Left renal cortex interstitium (tissue), 4 donors: ENCODE results near the gene AMACR. TPM values are rescaled to one million over a fixed set of nuclear protein-coding genes. Genes with fewer than 3 reads are reported as not detected.
A peak's percentile ranks its signal among the peaks of the same experiment; 100 is the strongest.

Experiments
- DNase-seq, 4 donors: peaks; one replicate each; pipeline ENCODE4 v3.0.0-alpha.2; 2013; ENCODE audit warnings: low read depth in 4 of 4, low spot score in 2 of 4, missing footprints in 1 of 4
- polyA plus RNA-seq, 4 donors: library from polyadenylated mRNA; unstranded; fragments of 120-200 nt; gene quantifications; one replicate each; pipeline ENCODE4 v1.2.1, GENCODE V29; 2013; ENCODE audit not compliant: insufficient read length in 4 of 4

AMACR gene
- polyA plus RNA-seq = 10 to 100 TPM; 82.4 to 84.2 (median 83.2) TPM

DNA sequence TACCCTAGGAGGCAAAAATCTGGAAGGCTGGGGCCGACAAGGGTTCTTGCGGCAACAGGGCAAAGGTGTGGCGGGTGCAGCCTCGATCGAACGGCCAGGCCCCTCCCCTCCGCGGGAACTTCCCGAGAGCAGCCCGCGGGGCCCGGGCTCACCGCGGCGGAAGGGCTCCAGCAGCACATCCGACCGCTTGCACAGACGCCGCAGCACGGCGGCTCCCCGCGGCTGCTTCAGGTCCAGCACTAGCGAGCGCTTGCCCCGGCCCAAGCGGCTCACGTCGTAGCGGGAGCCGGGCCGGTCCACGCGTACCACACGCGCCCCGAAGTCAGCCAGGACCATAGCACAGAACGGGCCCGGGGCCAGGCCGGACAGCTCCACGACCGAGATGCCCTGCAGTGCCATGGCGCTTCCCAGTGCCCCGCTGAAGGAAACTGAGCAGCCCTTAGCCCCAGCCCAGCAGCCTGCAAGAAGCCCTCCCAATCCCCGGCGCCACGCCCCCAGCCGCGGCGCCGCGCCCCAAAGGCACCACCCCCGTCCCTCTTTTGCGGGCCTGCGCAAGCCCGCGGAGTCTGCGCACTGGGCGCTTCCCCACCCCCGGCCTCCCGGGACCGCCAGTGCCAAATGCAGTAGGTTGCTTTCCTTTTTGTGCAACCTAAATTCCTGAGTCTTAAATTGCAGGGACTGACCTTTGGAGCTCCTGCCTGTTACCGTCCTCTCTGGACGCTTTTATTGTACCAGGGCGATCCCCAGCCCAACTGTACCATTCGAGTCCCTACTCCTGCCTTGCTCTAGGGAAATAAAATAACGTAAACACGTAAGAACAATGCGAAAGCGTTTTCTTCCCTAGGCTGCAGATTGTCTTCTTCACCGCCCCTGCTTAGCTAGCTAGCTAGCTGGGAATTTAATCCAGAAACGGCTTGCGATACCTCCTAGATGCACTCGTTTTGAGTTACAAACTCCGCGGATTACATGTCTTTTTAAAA lies at the start of gene AMACR:
Gene AMACR, minus strand, starts transcription at position 430 of the 980 bp plus-strand sequence. Its CDS starts 31 bp downstream, at position 399.
- peak; percentile 90 to 93 (median 92) for DNase-seq

DNA sequence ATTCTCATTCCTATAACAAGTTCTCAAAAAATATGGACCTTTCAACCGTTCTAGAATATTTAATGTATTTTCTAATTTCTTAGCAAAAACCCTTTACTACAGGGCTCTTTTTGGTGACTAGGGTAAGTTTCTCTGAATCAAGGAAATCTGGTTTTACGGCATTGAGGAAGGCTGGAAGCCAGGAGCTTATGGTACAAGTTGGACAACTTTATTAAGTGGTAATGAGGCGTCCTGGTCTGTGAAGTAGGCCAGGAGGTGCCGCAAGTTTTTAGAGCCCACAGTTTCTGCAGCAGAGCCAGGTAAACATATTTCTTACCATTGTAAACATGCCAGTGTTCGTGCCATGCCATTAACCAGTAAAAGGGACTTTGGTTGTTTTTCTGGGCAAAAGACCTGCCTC lies 49.7 kb upstream of the AMACR start:
- DNase-seq = no peak

DNA sequence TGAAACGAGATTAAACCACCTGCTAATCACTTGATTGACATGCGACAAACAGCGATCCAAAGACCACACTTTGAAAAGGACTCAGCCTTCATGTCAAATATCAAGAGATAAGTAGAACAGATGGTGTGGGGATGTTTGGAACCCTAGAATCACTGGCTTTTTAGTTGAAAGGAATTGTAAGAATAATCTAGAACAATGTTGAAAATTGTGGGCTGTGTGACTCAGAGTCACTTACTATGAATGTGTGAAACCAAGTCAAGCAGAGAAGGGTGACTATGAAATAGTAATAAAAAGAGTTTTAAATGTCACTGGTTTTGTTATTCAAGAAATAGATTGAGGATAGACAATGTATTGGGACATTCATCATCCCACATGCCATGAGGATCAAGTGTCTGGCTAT lies 49.3 kb upstream of the AMACR start:
- no peak for DNase-seq

DNA sequence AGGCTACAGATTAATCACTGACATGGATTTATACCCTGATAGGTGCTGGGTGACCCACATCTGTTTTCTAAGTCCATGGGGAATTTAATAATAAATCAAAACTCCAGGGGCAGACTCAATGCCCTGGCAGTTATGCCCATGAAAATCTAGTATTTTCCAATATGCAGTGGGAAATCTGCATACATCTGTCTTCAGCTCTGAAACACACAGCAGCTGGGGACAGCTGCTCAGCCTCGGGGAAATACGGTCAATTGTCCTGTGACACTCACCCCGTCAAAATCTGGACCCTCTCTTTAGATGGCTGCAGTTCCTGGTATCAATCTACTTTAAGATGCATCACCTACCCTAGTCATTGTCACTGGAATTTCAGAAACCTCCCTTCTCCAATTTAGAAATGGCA lies 47.8 kb upstream of the AMACR start:
- DNase-seq = no peak

DNA sequence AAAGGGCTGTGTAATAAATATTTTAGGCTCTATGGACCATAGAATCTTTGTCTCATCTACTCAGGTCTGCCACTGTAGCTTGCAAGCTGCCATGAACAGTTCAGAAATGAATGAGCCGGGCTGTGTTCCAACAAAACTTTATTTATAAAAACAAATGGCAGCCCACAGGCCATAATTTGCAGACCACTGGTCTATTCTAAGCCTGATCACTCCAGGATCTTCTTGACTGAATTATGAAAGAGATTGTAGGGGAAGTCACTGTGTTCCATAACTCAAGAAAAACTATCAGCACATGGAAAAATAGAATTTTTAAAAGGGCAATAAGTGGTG lies 46.5 kb upstream of the AMACR start:
- DNase-seq = no peak

DNA sequence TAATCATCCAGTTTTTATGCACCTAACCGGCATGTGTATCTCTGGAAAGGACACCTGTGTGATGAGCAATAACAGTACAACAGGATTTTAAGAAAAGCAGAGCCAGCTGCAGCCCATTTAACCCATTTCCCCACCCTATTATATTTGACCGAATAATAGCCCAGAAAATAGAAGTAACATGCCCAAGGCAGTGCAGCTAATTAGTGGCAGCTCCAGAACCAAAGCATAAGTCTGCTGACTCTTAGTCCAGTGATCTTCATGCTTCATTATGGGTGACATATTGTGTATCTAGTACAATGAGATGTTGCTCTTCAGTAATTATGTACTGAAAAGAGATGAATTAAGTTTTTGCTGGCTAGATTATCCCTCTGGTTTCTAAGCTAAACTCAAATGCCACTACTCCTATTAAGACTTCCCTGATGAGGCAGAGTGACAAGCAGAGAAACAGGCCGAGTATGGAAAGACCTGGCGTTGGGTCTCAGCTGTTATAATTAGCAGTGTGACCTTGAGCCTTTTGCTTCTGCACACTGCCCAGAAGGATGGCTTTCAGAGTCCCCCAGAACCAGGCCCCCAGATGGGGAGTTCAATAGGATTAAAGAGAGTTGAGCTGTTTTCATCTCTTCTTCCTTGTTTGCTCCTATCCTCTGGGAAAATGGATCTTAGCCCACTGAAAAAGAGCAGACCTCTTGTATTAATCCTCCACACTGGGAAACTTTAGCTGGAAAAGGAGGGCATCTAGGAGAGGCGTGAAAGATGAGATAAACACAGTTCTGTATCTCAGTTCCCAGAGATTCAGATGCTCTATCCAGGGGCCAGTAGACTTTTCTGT lies 45.9 kb upstream of the AMACR start:
- DNase-seq = no peak

DNA sequence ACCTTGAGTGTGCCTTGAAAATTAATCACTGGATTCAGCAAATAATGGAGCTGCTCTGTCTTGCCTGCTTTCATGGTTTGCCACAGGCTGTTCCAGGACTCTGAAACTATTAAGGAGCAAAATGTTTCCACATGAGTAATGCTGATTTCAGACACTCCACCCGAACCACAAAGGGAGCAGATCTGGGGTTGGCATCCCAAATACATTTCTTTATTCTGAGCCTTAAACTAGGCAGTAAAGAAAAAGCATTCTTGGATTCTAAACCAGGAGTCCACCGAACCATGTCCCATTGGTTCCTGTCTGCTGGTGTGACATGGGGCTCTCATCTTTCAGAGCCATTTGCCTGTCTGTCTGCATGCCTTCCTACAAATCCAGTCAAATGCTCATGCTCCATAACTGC lies 45.3 kb upstream of the AMACR start:
- DNase-seq = no peak

DNA sequence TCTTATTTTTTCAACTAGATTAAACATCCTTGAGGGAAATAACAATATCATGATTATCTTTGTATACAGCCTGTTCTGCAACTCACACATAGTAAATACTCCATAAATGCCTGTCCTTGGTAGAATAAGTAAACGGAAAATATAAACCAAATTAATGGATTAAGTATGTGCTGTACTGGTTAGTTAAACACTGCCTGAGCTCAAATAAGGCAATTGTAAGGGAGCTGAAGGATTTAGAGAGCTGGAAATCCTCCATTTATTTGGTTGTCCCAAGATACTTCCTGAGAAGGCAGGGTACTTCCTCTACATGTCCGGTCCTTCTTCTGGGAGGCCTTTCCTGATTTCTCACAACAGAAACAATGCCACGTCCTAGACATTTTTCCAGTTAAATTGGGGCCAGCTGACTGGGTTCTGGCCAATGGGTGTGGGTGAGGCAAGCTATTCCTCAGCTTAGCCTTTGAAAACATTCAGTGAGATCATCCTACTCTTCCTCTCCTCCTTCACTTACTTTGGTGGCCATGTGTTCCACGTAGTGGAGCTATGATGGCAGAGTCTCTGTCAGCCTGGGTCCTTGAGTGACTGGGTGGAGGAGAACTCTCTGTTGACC lies 43.6 kb upstream of the AMACR start:
- DNase-seq = no peak

DNA sequence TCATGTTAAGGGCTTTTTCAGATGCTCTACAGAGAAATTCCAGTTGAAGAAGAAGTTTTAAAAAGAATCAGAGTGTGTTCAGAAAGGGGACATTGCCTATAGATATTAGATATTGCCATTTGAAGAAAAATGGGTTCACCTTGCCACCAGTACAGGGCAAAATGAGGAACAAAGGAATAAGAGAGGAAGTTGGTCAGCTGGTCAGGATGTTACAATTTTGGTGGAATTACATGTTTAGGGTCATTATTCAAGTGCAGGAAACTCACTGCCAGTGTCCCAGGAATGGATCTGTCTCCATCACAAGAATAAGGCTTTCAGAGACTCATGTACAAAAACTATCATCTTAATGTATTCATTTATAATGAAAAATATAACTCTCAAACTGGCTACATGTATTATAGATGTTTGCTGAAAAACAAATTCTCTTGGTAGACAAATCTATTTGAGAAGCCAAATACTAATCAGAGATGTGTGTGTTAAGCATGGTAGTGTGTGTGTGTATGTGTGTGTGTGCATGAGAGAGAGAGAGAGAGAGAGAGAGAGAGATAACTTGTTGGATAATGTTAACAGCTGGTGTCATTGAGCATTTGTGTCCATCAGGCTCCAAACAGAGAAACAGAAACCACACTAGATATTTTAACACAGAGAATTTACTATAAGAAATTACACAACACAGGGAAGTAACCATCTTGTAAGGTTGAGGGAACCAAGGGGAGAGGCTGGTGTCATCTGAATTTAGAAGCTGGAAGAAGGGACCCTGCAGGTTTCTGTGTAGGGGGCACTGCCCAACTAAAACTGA lies 40.1 kb upstream of the AMACR start:
- no peak for DNase-seq

DNA sequence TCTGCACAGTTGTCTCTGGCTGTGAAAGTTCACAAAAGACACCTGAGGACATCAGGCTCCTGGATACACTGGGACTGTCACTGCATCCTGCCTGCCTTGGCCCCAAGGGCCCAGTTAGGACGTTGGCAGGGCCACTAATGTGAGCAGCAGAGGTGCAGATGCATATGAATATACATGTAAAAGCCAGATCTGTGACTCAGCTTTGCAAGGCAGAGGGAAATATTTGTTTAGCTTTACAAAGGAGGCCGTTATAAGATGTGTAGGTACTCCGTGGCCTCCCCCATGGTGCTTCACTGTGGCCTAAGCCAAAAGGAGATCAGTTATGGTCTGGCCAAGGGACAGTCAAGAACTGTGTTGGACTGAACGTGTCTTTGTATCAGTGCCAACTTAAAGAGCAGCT lies 39.3 kb upstream of the AMACR start:
- no peak for DNase-seq

DNA sequence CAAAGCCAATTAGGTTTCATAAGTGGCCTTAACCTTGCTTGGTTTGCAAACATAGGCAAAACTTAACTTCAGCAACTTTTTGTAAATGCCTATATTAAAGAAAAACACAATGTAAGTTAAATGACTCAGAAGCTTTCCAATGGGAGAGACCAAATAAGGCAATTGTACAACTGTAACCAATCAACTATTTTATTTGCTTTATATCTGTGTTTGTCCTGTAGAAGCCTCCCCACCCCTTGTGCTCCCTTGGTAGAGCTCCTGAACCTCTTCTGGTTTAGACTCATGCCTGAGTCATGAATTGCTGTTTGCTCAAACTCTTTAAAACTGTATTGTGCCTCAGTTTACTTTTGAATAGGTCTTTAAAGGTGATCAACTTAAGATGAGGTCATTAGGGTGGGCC lies 38.1 kb upstream of the AMACR start:
- DNase-seq = no peak

DNA sequence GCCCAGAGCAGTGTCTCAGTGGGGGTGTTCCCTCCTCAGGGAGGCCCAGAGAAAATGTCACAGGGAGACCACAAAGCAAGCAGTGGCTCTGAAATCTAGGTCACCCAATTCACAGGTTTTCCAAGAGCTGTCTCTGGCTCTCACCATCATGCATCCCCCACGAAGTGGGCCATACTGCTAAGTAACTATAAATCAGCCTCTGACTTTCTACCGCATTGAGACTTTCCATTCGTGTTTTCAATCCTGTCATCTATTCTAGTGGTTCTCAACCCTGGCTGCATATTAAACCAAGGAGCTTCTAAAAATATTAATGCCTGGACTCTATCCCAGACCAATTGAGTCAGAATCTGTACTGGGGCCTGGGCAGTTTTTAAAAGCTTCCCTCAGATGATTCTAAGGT lies 37.2 kb upstream of the AMACR start:
- no peak for DNase-seq

DNA sequence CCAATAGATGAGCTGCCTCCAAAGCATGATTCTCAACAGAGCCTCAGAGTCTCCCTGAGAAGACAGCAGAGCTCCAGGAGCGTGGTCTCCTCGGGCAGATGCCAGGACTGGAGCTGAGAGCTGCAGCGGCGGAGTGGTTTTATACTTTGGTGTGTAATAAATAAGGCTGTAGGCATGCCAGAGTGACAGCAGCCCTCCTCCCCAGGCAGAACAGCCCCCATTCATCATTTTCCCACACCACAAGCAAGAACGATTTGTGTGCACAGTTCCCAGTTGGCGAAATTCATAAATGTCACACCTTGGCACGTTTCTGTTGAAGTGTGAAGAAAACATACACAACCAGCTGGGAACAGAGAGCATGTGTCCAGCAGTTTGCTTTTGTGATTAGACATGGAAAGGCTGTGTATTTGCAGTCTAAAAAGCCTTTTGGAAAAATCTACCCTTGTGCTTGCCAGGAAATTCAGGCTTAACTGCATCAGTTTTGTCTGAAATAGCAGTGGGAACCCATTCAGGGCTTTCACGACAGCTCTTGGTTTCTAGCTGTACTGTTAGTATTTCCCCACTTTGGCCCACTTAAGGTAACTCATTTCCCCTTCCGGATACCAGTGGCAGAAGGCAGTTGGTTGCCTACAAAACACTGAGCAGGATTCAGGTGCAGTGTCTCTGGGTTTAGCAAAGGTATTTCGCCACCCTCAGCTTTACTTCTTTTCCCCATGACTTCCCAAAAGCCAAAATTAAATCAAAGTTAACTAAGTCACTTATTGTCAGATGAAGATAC lies 35.4 kb upstream of the AMACR start, which contains the start of gene C1QTNF3:
Gene C1QTNF3, minus strand, starts transcription at position 115 of the 778 bp plus-strand sequence. Its CDS starts 88 bp downstream, at position 27.
- DNase-seq = peak in 3 of 4 donors; percentile 38 to 53 (median 44)

DNA sequence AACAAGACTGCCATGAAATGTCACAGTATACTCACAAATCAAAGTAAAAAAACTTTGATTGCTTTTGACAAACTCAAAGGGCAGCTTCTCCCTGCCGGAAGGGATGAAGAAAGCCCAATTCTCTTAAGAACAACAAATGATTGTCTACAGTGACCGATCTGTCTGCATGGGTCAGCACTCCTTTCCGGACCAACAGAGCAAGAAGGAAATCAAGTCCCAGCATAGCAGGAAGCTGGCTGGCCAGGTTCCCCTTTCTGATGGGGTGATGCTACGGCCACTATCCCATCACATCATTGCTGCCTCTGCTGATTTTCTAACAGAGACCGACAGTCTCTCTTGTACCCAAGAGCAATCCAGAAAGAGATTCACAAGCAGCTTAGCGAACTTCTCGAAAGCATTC lies 34.5 kb upstream of the AMACR start:
- DNase-seq = peak in 3 of 4 donors; percentile 34 to 47 (median 37)

DNA sequence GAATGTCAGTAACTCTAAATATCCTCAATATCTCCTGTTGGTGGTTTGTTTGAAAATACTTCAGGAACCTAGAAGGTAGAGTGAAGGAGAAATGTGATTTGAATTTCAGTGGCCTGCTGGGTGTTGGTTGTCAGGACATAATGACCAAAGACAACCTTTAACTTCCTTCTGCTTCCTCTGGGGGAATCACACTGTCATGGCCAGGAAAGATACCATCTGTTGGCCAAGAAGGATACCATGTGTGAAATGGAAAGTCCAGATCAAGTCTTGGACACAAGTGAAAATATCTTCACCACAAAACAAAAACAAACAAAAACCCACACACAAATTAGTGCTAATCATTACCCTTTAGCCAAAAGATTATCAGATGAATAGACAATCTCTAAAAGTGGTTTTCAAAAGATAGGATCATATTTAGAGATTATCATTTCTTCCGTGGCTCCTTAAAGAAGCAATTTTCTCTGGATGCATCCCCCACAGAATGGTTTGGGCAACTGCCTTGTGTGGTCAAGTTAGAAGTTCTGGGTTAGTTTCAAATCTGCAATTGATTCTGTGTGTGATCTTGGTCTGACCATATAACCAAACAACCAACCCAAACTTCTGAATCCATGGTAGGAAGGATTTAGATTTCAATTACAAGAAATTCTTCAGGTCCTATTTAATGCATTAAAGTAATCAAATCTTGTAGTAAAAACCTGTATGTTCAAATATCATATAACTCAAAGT lies 33.6 kb upstream of the AMACR start:
- DNase-seq = no peak

DNA sequence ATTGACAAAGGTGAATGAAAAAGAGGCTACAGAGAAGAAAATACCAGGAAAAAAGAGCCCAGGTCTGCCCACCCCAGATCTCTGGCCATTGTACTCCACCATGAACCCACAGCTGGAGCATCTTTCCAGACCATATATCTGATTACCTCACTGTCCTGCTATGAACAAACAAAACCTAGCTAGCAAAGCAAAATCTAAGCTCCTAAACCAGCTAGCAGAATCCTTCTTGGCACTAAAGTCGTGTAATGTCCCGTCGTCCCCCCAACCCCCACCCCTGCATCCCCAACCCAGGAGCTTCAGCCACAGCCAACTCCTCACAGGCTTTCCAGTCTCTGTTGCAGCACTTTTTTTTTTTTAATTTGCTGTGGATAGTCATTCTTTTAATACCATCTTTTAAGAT lies 32.6 kb upstream of the AMACR start:
- DNase-seq = no peak

DNA sequence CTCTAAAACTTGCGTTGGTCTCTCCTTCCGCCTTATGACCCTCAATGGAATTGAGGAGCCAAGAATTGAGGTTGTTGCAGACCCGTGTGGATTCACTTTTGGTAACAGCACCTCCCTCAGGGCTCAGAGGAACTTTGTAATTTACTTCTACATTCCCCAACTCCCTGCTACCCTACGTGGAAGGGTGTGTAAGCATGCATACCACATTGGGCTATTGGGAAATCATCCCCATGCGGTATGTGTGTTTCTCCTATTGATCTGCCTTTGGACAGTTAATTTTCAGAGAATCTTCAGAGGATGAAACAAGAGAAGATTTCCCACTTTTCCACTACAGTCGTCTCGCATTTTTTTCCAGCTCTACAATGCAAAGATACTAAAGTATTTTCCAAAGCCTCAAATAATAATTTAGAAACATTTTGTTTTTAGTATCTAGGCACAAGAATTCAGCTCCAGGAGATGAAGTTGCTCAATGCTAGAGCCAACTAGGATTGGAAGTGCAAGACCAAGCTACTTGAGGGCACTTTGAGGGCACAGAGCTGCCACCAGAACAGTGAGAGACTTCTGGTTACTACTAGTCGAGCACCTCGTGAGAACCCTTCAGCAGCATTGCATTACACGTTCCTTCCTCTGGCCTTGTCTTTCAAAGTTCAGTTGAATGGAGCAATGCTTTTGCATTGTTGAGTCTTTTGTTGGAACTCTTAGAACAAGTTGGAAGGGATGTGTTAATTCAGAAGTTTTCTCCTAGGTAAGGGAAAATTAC lies 31.7 kb upstream of the AMACR start:
- no peak for DNase-seq

DNA sequence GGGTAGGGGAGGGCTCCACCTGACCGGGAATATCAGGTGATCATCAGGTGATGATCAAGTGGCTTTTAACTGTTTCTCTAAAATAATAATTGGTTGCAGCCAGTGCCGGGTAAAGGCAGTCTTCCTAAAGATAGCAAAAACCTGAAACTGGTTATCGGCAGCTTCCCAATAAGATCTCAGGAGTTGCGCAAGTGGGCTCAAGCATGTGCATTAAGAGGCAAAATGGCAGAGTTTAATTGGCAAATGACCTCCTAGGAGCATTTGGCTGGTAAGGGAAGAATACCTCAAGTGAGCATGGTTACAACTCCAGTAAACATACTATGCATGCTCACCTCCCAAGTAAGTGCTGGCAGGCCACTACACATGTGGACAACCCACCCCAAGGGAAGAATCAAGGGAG lies 31.0 kb upstream of the AMACR start:
- no peak for DNase-seq
